CD4-positive, alpha-beta T cell treated with Interleukin-6 at 100 ng/mL for 8 hours (primary cell): ENCODE results near the gene TRMT10B.

Experiments used
- DNase-seq: peaks from one replicate; pipeline ENCODE4 v3.0.0-alpha.2; 2020; ENCODE audit warnings: mixed read lengths, low spot score

TRMT10B gene, protein sequence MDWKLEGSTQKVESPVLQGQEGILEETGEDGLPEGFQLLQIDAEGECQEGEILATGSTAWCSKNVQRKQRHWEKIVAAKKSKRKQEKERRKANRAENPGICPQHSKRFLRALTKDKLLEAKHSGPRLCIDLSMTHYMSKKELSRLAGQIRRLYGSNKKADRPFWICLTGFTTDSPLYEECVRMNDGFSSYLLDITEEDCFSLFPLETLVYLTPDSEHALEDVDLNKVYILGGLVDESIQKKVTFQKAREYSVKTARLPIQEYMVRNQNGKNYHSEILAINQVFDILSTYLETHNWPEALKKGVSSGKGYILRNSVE

DNA sequence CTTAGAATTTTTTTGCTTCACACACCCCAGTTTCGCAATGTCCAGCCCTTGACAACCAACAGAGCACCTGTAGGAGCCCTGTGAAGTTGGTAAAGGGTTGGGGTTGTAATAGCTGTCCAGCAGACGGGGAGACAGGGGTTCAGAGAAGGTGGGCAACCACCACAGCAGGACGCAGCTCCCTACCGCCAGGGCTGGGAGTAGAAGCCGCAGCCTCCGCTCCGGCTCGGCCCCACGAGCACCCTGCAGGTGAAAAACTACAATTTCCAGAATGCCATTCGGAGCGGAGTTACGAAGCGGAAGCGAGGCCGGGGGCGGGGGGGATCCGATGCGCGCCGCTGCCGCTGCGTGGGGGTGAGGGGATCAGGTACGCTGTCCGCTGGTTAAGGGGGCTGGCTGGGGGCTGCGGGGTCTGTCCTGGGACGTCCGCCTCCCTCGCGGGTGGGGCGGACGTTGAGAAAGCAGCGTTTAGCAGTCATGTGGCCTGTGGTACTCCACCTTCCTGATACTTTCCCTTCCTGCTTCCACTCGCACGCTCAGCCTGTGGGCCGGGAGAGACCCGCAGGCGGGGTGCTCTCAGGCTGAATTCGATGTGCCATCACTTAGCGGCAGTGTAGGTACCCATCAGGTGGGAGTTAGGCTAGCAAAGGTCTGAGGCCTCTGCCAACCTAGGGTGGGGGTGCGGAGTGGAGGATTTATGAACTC lies at the start of gene TRMT10B:
Gene TRMT10B, plus strand, starts transcription at position 317 of the 702 bp plus-strand sequence. CDS start 8,127 bp downstream, outside the sequence.
- peak; percentile 70 for DNase-seq

DNA sequence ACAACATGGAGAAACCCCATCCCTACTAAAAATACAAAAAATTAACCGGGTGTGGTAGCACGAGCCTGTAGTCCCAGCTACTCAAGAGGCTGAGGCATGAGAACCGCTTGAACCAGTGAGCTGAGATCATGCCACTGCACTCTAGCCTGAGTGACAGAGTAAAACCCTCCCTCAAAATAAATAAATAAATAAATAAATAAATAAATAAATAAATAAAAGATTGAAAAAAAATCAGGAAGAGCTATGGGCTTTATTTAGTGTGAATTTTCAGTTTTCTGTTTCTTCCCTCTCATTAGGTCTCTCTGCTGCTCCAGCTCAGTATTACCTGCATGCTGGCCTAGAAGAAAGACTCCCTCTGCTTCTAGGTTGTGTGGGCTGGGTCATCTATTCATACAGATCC lies 47.8 kb upstream of the TRMT10B start:
- DNase-seq, result no peak

DNA sequence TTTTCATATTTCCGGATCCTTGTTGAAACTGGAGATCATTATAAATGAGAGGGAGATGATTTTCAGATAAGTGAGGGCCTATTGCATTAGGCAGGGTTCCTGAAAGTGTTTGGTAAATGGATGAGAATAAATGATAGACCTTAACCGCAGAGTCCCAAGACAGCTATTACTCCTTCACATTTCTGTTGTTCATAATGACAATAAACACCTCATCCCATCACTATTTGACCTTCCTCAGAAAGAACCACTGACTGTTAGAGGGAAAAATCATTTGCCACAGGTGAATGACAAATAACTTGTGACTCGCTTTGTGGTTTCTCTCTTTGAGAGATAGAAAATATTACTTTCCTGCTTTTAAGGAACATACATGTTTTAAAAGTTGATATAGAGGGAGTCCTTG lies 47.3 kb upstream of the TRMT10B start:
- no peak for DNase-seq

DNA sequence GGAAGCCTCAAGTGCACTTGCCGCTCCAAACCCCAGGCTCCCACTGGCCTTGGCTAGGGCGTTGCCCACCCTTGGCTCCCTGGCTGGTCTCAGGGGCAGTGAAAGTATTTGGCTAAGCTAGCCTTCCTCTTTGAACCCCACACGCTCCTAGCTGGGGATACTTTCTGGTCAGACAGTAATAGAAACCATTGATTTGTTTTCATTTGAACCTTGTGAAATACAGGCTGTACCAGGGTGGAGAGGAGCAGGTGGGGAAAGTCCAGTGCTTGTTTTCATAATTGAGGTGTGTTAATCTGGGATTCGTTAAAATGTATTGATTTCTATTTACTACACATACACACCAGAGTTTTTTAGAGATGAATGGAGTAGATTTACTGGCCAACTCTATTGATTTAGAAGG lies 45.9 kb upstream of the TRMT10B start:
- no peak for DNase-seq

DNA sequence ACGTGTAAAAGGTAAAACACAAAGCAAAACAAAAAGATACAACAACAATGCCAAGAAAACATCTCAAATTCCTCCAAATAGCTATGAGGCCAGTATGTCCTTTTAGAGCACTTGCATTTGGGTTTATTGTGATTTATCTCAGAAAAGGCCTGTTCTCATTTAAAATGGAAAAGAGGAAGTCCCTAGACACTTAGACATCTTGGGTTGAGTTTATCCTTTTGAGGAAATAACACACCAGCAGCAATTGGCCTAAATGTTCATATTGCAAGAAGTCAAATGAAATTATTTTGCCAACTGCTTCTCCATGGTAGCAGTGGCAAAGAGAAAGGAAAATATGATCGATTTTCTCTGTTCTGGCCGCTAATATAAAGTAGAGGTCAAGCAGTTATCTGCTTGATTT lies 43.6 kb upstream of the TRMT10B start:
- no peak for DNase-seq

DNA sequence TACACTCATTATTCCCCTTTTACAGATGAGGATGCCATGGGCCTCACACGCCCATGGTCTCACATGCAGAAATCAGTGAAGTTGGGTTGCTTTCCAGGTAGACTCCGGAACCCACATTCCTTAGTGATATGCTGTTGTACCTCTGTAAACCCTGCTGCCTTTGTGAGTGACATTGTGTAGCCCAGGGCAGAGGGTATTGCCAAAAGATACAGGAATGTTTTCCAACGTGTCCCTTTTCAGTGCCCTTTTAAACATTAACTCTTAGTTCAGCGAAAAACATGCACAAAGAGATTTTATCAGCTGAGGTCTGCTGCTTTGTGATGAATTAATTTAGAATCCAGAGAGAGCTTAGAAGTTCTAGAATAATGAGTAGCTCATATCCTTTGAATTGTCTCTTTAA lies 38.3 kb upstream of the TRMT10B start:
- no peak for DNase-seq

DNA sequence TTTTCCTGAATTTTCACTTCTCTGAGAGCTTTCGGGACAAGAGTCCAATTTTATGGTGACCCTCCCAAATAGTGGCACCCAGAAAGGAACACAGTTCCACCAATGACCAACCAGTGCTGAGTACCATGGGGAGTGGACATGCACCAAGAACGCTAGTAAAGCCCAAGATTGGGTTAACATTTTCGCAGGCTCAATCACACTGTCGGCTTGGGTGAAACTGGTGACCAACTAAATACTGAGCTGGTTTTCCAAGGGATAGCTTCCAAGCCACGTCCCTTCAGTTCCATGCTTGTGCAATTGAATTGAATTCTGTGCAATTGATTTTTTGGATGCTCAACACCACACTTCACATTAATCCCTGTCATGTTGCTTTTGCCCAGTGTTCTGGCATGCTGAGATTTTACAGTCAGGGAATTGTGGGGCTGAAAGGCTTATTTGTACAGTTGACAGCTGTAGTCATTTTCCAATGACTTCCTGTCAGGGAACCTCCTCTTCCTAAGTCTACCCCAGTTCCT lies 37.6 kb upstream of the TRMT10B start:
- no peak for DNase-seq

DNA sequence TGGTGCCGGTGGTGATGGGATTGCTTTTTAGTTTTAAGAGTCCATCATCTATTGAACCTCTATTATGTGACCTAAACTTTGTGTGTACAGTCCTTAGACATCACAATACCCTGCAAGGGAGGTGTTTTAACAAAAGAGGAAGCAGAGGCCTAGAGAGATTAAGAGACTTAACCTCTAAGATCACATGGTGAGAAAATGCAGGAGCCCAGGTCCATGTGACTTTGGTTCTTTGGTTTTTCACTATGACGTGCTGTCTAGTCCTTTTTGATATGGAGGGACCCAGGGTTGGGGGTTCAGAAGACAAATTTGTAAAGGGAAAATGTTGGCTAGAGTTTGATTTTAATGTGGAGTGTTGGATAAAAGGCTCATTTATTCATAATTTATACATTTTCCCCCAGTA lies 34.1 kb upstream of the TRMT10B start:
- DNase-seq, result no peak

DNA sequence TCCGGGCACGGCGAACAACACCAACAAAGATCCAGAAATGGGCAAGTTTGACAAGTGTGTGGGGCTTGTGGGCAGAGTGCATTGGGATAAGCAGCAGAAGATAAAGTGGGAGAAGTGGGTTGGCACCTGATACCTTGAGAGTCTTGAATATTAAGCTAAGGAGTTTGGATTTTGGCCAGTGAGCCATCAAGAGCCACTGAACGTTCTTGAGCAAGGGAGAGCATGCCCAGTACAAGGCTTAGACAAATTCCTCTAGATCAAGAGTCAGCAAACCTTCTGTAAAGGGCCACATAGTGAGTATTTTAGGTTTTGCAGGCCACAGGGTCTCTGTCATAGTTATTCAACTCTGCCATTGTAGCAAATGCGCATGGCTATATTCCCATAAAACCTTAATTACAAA lies 26.6 kb upstream of the TRMT10B start:
- DNase-seq, result no peak

DNA sequence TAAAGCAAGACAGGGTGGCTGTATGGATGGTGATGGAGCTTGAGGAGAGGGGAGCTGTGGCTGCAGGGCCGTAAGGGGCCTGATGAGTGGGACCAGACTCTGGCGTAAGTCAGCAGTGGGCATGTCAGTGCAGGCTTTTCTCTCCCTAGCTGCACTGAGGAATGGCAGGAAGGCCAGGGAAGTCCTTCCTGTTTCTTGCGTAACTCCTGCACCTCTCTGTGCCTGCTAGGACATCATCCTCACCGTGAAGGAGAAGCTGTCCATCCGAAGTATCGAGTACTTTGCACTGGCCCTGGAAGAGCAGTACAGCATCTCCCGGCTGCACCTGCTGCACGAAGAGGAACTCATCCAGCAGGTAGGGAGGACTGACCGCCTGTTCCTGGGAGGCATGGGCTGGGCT lies 24.1 kb upstream of the TRMT10B start:
- no peak for DNase-seq

DNA sequence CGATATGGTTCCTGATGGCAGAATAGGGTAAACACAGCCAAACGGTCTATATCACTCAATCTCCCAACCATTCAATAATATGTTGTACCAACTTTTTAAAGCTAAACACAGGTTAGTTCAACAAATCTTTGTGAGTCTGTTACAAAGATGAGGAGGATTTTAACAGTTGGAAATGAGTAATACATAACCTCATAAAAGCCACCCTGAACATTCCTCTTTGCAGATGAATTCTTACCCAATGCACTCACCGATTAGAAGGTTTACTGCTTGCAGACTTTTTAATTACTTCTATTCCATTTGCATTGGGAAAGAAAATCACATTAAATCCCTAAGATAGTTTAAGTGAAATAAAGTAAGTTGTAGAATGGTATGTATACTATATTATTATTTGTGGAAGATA lies 23.3 kb upstream of the TRMT10B start:
- no peak for DNase-seq

DNA sequence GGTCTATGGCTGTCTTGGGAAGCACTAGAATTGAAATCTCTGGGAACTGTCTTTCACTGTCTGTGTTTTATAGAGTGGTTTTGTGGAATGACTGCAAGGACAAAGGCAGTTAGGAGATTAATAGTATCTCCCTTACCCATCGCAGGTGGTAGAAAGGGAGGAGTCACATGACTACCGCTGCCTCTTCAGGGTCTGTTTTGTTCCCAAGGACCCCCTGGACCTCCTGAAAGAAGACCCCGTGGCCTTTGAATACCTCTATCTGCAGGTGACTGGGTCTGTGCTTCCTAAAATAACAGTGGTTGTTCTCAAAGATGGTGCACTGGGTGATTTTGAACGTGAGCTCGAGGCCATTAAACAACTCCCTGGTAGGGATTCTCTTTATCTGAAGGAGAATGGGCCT lies 22.8 kb upstream of the TRMT10B start:
- no peak for DNase-seq

DNA sequence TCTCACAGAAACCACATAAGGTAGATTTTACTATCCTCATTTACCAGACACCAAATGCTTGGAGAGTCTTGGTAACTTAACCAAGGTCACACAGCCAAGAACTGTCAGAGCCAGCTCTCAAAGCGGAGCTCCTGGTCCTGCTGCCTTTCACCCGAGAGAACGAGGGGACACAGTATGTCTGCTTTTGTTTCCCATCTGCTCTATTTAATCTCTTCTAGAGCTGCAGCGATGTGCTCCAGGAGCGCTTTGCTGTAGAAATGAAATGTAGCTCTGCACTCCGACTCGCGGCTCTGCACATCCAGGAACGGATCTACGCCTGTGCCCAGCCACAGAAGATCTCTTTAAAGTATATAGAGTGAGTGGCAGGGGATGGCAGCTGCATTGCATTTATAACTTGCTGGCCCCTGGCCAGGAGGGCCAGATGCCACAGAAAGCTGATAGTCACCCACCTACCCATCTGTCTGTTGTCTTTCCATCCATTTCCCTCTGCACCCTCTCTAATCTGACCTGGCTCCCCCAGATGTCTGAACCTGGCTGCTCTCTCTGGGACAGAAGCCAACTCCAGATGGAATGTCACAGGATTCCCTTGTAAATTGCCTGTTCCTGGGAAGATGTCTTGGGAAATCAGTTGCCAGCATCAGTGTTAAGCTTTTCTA lies 21.4 kb upstream of the TRMT10B start:
- no peak for DNase-seq

DNA sequence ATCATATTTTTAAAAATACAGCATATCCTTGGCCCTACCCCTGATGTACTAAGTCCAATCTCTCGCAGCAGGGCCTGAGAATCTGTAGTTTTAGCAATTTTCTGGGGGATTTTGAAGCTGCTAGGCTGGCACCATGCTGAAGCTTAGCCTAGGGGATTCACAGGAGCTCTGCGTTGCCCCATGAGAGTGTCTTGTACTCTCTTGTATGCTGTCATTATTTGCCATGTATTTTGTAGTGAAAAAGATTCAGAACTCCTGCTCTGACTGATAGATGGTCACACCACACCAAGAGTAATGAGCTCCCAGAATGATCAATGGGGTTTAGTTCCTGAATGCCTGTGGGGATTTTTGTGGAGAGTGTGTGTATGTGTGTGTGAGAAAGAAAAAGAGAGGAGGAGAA lies 20.7 kb upstream of the TRMT10B start:
- DNase-seq, result no peak

DNA sequence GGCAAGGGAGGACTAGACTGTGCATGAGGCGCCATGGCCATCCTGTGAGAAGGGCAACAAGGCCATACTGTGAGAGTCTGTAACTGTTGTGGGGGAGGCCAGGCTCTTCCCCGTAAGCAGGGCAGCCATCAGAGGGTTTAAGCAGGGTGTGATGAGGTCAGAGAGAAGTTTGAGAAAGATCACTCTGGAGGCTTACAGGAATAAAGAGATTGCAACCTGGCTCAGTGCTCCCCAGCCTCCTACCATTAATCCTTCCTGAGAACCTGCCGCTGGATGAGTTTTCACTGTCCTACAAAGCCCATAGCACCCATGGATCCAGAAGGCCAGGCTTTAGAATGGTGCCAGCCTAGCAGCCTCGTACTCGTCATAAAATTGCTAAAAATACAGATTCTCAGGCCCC lies 14.4 kb upstream of the TRMT10B start:
- no peak for DNase-seq

DNA sequence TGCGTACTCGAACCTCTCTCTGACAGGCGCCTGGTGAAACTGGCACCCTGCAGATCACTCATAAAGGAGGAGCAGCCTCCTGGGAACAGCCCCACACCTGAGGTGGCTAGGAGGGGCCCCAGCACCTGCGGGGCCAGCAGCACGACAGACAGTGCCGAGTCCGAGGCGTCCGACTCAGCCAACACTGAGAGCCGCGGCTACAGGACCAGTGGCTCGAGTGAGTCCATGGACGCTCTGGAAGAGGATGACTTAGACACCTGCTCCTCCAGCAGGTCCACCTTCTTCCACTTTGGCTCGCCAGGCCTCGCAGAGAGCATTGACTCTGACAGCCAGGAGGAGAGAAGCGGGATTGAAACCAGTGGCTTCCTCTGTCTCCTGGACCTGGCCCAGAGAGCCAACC lies 13.5 kb upstream of the TRMT10B start:
- DNase-seq, result no peak

DNA sequence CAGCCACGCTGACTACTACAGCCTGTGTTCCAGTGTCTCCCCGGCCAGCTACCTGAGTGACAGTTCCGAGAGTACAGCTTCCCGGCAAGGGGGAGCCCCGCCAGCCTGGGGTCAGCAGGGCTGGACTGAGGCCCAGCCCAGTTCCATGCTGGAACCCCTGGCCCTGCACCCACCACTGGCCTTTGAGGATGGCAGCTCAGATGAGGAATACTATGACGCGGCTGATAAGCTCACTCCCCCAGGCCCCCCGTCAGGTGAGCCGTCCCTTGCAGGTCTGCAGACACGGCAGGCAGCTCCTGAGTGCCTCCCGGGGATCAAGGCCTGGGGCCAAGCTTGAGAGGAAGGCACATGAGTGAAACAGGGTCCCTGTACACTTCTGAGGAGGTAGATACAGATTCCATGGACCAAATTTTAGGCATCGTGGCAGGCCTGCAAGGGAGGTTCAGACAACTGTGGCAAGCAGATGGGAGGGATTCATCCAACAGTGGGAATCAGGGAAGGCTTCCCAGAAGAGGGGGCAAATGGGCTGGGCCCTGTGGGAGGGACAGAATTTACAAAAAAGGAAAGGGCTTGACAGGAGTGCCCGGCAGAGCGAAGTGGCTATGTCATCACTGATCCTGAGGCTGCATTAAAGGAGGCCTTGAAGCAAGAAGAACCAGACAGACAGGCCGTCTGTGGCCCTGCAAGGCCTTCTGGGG lies 12.8 kb upstream of the TRMT10B start:
- DNase-seq, result no peak

DNA sequence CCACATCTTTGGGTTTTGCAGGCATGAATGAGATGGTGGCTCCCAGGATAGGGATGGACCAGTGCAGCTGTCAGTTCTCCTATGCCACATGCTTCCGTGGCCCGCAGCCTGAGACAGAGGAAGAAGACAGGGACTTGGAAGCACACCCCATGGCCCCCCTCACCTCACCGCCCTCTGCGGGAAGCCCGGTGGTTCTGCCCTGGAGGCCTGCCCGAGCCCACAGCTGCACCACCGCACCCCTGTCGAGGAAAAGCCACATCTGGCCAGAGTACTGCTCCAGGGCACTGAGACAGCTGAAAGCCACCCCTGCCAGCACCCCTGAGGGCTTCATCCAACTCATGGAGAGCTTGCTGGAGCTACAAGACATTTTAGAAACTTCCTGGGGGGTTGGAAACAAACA lies 7.6 kb upstream of the TRMT10B start:
- no peak for DNase-seq

DNA sequence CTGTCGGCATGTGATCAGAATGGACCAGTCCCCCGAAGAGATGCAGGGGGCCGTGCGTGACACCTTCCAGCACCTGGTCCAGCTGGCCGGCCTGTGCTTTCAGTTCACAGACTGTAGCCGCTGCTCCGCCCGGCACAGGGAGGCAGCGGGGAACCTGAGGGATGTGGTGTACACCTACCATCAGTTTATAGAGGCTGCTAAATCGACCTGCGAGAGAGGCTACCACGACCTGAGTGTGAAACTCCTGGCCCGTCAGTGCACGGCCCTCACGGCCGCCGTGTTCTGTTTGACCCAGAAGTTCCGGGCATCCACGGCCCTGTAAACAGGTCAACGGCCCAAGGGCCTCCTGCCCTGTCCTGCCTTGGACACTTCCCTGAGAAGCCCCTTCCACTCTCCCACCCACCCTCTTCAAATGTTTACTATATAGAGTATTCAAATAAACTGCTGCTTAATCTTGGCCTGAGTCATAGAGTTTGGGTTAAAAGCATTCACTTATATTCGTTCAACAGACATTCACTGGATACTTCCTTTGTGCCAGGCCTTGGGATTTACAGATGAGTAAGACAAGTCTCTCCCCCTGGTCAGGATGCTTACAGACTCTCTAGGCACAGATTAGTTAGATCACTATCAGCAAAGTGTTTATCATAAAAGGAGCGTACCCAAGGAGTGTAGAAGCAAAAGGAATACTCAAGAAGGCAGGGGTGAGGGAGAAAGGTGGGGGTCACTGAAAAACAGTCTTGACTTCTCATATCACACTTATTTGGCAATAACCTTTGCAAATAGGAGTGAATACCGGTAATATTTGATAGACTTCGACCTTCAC lies 6.9 kb upstream of the TRMT10B start:
- no peak for DNase-seq

DNA sequence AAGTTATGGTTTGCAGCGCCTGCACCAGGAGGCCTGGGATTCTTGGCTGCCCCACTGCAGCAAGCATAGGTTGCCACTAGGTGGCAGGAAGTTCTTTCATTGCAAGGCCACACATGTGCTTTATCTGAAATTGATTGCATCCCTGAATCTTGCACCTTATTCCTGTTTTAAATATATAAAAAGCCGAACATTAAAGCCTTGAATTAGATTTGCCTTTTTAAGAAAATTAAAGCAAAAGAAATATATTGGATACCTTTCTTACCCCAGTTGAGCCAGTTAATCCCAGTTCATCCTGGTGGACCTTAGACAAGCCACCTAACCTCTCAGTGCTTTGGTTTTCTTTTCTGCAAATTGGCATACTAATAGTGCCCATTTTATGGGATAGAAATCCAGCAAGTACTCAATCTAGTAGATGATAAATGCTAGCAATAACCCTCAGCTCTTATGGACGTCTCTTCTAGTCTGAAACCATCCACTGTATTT lies 6.3 kb upstream of the TRMT10B start:
- DNase-seq, result peak; percentile 56

DNA sequence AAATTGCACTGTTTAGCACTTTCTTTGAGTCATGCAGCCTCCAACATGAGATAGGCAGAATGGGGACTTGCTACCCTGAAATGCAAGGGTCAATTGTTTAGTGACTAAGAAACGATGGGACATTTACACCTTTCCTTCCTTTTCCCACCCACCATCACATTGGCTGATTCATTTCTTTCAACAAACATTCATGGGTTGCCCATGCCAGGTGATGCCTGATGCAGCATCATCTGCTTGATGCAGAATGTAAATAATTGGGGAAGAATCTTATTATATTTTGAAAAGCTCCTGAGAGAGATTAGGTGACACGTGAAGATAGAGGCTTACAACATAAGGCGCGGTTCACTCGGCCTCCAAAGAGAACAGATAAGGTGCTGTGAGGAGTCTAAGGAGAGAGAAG lies 4.5 kb upstream of the TRMT10B start:
- DNase-seq, result no peak
